ENCODE measurements around the gene TINCR. TPM values are rescaled to one million over a fixed set of nuclear protein-coding genes. Genes with fewer than 3 reads are reported as not detected.

The TINCR gene
- total RNA-seq, 2 experiments from 2014 or later = 0.38 to 0.50 TPM

GRCh38 chr19:5536337-5536894 lies 31.3 kb downstream of the TINCR start:
- no peak for DNase-seq
- H3K4me1 Mint-ChIP-seq (ENCODE audit: low read depth) = no peaks in the 10 kb centered on the region
- intact Hi-C loops (cut with micrococcal nuclease) = no loop called here
- H3K36me3 Mint-ChIP-seq (ENCODE audit: low read depth) = peaks cover 7% of the 10 kb centered on the region
- ChIA-PET POLR2A (no interaction called here), CTCF (interaction anchor here (1.4 to 1.5 kb wide), 2 partner anchors 13 to 158 kb away, joined by 3 to 6 read pairs; no protein-coding TSS in a partner anchor)
- TF ChIP-seq, protein P1, sequence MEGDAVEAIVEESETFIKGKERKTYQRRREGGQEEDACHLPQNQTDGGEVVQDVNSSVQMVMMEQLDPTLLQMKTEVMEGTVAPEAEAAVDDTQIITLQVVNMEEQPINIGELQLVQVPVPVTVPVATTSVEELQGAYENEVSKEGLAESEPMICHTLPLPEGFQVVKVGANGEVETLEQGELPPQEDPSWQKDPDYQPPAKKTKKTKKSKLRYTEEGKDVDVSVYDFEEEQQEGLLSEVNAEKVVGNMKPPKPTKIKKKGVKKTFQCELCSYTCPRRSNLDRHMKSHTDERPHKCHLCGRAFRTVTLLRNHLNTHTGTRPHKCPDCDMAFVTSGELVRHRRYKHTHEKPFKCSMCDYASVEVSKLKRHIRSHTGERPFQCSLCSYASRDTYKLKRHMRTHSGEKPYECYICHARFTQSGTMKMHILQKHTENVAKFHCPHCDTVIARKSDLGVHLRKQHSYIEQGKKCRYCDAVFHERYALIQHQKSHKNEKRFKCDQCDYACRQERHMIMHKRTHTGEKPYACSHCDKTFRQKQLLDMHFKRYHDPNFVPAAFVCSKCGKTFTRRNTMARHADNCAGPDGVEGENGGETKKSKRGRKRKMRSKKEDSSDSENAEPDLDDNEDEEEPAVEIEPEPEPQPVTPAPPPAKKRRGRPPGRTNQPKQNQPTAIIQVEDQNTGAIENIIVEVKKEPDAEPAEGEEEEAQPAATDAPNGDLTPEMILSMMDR (IDR thresholded peaks at IDR 0.05) = no peak
- no peak overlapping the region for H3K27ac Mint-ChIP-seq
- ATAC-seq = no peak
- peaks cover 16% of the 10 kb centered on the region for H3K9me3 Mint-ChIP-seq
- peaks cover 18% of the 10 kb centered on the region for H3K27me3 Mint-ChIP-seq
- no peak overlapping the region for H3K4me3 Mint-ChIP-seq

GRCh38 chr19:5534787-5535586 lies 32.8 kb downstream of the TINCR start:
- H3K27ac Mint-ChIP-seq = no peak overlapping the region
- POLR2A ChIA-PET = no interaction called here
- DNase-seq = peak; percentile 27
- peaks cover 7% of the 10 kb centered on the region for H3K36me3 Mint-ChIP-seq (ENCODE audit: low read depth)
- ATAC-seq = no peak
- no peak overlapping the region for H3K4me3 Mint-ChIP-seq
- H3K9me3 Mint-ChIP-seq = peaks cover 16% of the 10 kb centered on the region
- CTCF ChIA-PET = interaction anchor here (1.4 to 1.9 kb wide), 3 partner anchors 12 to 157 kb away, joined by 3 to 8 read pairs (median 5); no protein-coding TSS in a partner anchor
- TF ChIP-seq, protein P1 (IDR thresholded peaks at IDR 0.05) = peak; percentile 62
- intact Hi-C loops (cut with micrococcal nuclease) = no loop called here
- H3K27me3 Mint-ChIP-seq = peaks cover 18% of the 10 kb centered on the region
- no peaks in the 10 kb centered on the region for H3K4me1 Mint-ChIP-seq (ENCODE audit: low read depth)

DNA sequence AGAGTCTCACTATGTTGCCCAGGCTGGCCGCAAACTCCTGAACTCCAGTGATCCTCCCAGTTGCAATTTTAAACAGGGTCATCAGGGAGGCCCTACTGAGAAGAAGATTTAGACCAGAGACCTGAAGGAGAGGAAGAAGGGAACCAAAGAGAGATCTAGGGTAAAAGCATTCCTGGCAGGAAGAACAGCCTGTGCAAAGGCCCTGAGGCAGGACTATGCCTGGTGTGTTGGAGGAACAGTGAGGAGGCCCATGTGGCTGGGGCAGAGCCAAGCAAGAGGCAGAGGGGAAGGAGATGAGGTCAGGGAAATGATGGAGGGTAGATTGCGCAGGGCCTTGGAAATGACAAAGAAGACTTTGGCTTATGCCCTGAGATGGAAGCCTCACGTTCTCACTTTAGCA lies 34.5 kb downstream of the TINCR start:
- Mint-ChIP-seq H3K36me3 (ENCODE audit: low read depth) (peaks cover 7% of the 10 kb centered on the region), H3K4me1 (ENCODE audit: low read depth) (no peaks in the 10 kb centered on the region), H3K4me3 (no peak overlapping the region), H3K27ac (no peak overlapping the region), H3K9me3 (peaks cover 16% of the 10 kb centered on the region), H3K27me3 (peaks cover 15% of the 10 kb centered on the region)
- intact Hi-C loops (cut with micrococcal nuclease) = no loop called here
- DNase-seq = no peak
- POLR2A ChIA-PET = no interaction called here
- ATAC-seq = no peak
- TF ChIP-seq, protein P1 (IDR thresholded peaks at IDR 0.05) = no peak
- CTCF ChIA-PET = no interaction called here

- ChIA-PET CTCF (no interaction called here), POLR2A (no interaction called here)
- Mint-ChIP-seq H3K9me3 (peaks cover 14% of the 10 kb centered on the region), H3K27ac (no peak overlapping the region), H3K27me3 (peaks cover 7% of the 10 kb centered on the region), H3K36me3 (ENCODE audit: low read depth) (peaks cover 5% of the 10 kb centered on the region), H3K4me3 (no peak overlapping the region), H3K4me1 (ENCODE audit: low read depth) (no peaks in the 10 kb centered on the region)
- DNase-seq (no peak), ATAC-seq (no peak)
- intact Hi-C loops (cut with micrococcal nuclease) = no loop called here
- TF ChIP-seq, protein P1 (IDR thresholded peaks at IDR 0.05) = no peak
These were observed 37.1 kb downstream of the TINCR start for GRCh38 chr19:5530701-5531100.

DNA sequence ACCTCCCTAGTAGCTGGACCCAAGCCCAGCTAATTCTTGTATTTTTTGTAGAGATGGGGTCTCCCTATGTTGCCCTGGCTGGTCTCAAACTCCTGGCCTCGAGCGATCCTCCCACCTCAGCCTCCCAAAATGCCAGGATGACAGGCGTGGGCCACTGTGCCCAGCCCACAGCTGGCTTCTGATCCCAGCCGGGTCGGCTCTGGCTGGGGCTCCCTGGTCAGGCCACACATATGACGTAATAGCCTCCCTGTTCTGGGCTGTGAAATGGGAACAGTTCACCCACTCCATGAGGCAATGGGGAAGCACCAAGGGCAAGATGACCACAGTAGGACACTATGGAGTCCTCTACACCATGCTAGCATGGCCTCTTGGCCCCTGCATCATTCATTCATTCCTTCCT lies 41.1 kb downstream of the TINCR start:
- TF ChIP-seq, protein P1 (IDR thresholded peaks at IDR 0.05) = no peak
- DNase-seq (no peak), ATAC-seq (no peak)
- ChIA-PET POLR2A (no interaction called here), CTCF (no interaction called here)
- H3K4me3 Mint-ChIP-seq = no peak overlapping the region
- no peaks in the 10 kb centered on the region for H3K4me1 Mint-ChIP-seq (ENCODE audit: low read depth)
- no peaks in the 10 kb centered on the region for H3K36me3 Mint-ChIP-seq (ENCODE audit: low read depth)
- no peak overlapping the region for H3K27ac Mint-ChIP-seq
- H3K9me3 Mint-ChIP-seq = no peaks in the 10 kb centered on the region
- H3K27me3 Mint-ChIP-seq = peaks cover 13% of the 10 kb centered on the region
- intact Hi-C loops (cut with micrococcal nuclease) = no loop called here

Measured in activated CD8-positive, alpha-beta T cell treated with anti-CD3 and anti-CD28 coated beads for 36 hours (primary cell).